Stimulated activated CD4-positive, alpha-beta T cell treated with anti-CD3 and anti-CD28 coated beads, TNF-alpha, amount 100 ng/mL, for 4 hours (primary cell): ENCODE measurements around the gene LMTK2.
"Not testable (repeated sequence)": the region's sequence is repeated elsewhere in the genome, so short reads cannot be mapped to it uniquely, and the experiment has no call there.

ENCODE experiments used
- DNase-seq, 3 experiments: peaks; one replicate each; pipeline ENCODE4 v3.0.0-alpha.2; 2020; ENCODE audit warnings: low read depth in 3 of 3

The LMTK2 gene

GRCh38 chr7:98105942-98106544 is 619 bp upstream of the LMTK2 start:
- DNase-seq: no peak

- peak in 1 of 3 experiments; percentile 11 for DNase-seq
These were observed 655 bp downstream of the LMTK2 start for GRCh38 chr7:98107313-98107721.

DNA sequence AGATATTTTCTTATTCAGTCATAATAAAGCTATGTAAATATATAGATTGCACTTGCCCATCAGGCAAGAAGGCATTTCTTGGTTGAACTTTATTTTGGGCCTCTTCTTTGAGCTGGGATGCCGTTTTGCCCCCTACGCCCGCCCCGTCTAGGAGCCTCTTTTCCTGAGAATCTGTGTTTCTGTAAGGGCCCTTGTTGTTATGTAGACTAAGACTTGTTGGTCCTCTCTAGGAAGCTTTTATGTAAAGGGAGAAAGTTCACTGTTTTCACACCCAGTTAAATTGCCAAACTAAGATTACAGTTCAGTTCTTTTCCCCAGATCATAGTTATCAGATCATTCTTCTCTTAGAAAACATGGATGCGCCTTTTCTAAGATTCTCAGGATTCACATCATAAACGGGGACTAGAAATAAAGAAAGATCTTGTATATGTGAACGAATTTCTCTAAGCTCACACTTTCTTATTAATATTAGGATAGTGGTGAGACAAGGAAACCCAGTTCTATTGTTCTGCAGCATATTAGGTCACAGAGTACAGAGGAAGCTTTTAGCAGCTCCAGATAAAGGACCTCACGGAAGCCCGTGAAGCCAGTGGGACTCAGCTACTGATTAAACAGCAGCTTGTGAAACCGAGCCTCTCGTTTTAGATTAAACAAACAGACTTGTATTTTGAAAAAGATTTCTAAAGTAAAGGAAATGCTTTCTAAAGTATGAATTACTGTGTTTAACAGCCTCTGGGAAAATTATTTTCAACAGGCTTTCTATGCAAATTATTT is 3.8 kb downstream of the LMTK2 start:
- DNase-seq: no peak

DNA sequence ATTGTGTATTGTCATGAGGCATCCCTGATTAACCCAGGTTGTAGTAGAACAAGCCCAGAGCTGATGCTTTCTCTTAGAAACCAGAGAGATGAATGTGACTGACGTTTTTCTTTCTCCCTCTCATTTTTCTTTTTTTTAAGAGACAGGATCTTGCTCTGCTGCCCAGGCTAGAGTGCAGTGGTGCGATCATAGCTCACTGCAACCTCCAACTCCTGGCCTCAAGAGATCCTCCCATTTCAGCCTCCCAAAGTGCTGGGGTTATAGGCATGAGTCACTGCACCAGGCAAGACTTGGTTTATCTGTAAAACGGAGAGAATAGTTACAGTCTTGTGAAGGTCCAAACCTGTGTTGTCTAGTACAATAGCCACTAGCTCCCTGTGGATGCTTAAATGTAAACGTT is 5.4 kb downstream of the LMTK2 start:
- DNase-seq: no peak

DNA sequence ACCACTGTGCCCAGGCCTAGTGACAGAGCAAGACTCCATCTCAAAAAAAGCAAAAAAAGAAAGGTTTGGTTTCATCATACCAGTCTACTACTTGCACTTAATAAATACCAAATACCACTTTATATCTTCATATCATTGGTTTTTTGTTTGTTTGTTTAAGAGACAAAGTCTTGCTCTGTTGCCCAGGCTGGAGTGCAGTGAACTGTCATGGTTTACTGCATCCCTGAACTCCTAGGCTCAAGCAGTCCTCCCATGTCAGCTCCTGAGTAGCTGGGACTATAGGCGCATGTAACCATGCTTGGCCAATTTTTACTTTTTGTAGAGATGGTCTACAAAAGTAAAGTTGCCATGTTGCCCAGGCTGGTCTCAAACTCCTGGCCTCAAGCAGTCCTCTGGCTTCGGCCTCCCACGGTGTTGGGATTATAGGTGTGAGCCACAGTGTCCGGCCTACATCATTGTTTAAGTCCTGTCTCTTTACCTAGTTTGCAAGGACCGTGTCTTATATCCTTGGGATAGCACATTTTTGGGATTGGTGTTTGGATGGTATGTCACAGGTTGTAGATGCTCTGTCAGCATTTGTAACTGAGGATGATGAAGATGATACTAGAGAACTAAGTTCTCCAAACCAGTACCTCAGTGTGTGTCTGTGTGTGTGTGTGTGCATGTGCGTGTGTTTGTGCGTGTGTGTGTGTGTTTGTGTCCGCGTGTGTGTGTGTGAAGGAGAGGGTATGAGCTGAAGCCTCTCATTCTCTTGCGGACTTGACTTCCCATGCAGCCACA is 9.3 kb downstream of the LMTK2 start:
- no peak for DNase-seq

- no peak for DNase-seq
These were observed 10.2 kb downstream of the LMTK2 start for GRCh38 chr7:98116656-98117461.

GRCh38 chr7:98119256-98119918 is 12.7 kb downstream of the LMTK2 start:
- no peak for DNase-seq

DNA sequence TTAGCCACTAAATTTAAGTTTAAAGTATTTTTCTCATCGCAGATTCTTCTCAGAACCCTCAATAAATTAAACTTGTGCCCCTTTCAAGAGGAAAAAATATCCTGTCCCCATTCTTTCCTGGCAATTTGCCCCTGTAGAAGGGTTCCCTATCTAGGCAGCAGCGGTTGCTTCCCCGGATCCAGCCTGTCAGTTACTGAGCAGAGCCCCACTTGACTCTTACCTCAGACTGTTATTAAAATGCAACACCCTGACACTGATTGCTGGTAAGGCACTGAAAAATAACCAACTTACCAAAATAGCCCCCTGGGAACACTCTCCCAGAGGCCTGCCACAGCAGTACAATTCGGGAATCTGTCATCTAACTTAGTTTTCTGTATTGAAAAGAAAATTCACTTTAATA is 13.9 kb downstream of the LMTK2 start:
- DNase-seq: no peak

DNA sequence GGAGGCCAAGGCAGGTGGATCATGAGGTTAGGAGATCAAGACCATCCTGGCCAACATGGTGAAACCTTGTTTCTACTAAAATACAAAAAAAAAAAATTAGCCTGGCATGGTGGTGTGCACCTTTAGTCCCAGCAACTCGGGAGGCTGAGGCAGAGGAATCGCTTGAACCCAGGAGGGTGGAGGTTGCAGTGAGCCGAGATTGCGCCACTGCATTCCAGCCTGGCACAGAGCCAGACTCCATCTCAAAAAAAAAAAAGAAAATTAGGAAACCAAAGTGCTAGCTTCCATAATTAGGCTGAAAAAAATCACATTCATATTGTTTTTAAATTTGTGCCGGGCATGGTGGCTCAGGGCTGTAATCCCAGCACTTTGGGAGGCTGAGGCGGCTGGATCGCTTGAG is 14.7 kb downstream of the LMTK2 start:
- not testable (repeated sequence) for DNase-seq

- DNase-seq: no peak
These were observed 16.7 kb downstream of the LMTK2 start for GRCh38 chr7:98123365-98123696.

DNA sequence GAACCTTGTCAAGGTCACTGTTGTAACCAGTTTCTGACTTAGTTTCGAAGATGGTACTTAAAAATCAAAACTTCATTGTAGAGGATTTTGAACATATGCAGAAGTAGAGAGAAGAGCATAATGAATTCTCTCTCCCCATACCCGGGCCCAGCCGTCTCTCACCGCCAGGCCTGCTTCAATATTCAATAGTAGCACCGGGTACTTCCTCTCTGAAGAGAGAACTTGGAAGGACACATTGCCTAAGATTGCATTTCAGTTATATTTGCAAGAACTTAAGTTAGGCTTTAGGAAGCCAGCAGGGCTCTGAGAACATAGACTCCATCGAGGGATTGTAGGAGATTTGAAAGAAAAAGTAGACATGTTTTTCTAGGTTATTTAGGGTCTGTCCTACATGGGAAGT is 19.1 kb downstream of the LMTK2 start:
- DNase-seq: no peak

- DNase-seq: no peak
These were observed 19.9 kb downstream of the LMTK2 start for GRCh38 chr7:98126311-98127142.

GRCh38 chr7:98128346-98128745 is 21.7 kb downstream of the LMTK2 start:
- no peak for DNase-seq

- DNase-seq: no peak
These were observed 24.3 kb downstream of the LMTK2 start for GRCh38 chr7:98130959-98131358.

- DNase-seq: no peak
These were observed 26.5 kb downstream of the LMTK2 start for GRCh38 chr7:98133181-98133580.

DNA sequence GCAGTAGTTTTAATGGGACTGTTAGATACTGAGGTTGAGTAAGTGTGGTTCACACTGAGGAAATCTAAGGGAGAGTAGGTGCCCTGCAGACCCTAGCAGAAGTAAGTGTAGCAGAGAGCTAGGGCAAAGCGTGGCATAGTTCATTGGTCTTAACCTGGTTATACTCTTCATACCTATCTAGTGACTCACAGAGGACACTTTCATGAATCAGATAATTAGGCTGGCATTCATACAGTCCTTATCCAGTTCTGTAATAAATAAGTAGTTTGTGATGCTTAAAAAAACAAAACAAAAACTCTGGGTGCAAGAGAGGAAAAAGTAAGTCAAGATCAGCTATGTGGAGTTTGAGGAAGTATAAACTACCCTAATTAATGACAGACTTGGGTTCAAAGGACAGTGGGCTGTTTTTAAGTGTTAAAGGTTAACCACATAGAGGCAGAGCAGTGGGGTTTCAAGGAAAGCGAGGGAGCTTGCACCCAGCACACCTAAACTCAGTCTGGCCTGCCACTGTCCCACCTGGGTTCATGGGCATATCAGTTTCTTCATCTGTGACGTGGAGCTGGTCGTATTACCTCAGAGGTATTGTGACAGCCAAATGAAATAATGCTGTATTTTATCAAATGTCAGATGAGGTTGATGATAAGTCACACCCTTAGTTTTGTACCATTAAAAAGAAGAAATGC is 27.1 kb downstream of the LMTK2 start:
- no peak for DNase-seq

DNA sequence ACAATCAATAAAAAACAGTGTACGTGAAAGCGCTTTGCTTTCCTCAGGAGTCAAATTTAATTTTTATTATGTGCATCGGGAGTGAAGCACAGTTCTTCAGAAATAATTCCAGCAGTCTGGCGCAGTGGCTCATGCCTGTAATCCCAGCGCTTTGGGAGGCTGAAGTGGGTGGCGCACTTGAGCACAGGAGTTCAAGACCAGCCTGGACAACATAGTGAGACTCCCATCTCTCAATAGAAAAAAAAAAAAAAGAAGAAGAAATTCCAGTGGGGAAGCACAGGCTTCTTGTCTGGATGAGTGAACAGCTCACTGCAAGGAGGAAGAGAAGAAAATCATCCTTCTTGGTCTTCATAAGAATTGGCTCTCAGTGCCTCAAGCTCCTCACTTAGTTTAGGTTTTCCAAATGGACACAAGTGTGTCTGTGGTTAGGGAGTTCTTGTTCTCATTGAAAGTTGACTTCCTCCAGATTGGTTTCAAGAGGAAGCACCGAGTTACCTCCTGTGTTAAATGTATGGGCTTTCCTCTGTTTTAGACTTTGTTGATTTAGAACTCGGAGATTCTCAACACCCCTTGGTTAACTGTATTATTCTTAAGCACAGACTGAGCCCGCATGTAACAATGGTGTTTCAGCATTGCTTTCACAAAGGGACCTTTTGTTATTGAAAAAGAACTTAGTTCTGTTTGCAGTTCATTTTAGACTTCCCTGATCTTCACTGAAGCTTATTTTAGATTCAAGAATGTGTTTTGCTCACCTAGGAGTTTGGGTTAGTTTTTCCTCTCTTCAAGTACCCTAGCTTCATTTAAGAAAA is 28.0 kb downstream of the LMTK2 start:
- no peak for DNase-seq

- DNase-seq: no peak
These were observed 29.3 kb downstream of the LMTK2 start for GRCh38 chr7:98135984-98136383.

DNA sequence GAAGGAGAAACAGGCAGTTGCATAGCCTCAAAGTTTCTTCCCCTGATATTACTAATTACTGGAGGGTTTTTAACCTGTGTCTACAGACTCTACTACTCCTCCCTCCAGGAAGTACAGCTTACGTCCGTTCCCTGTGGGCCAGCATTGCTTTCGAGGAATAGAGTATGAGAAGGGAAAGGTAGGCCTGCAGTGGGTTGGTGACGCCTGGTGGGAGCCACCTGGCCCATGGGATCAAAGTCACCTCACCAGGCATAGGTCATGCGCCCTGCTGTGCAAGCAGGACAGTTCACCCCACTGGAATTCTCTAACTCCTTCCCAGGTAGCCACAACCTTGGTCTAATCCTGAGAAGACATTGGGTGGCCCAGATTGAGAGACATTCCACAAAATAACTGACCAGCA is 29.8 kb downstream of the LMTK2 start:
- no peak for DNase-seq
